SU-DHL-6 (cell line): ENCODE results near the gene TMEM109.

Source experiments
- H2AFZ ChIP-seq: fragments of 200-600 bp; sonication (generic); 2 replicates; pipeline ENCODE4 v1.6.1; 2014; ENCODE audit warnings: low read depth, mild to moderate bottlenecking, moderate library complexity, mixed read lengths, antibody characterized with exemption, low read length; ENCODE audit not compliant: severe bottlenecking
- H3F3A ChIP-seq: fragments of 200-600 bp; shearing (Covaris generic); 2 replicates; pipeline ENCODE4 v1.6.0; 2016; ENCODE audit warnings: antibody characterized with exemption, mild to moderate bottlenecking; ENCODE audit not compliant: insufficient read depth
- H3K27ac ChIP-seq: fragments of 200-600 bp; sonication (generic); 2 replicates; pipeline ENCODE4 v1.5.1; 2016; ENCODE audit warnings: low read depth, mild to moderate bottlenecking, low read length, moderate library complexity, mixed read lengths
- H3K27me3 ChIP-seq: fragments of 200-600 bp; sonication (generic), shearing (Covaris generic); 2 replicates; pipeline ENCODE4 v1.6.0; 2014; ENCODE audit warnings: mild to moderate bottlenecking, low read length
- H3K36me3 ChIP-seq: fragments of 200-600 bp; sonication (generic); 2 replicates; pipeline ENCODE4 v1.6.1; 2014; ENCODE audit warnings: mild to moderate bottlenecking, low read length, mixed read lengths
- H3K4me2 ChIP-seq: fragments of 300-600, 200-600 bp; shearing (Covaris generic), sonication (generic); 2 replicates; pipeline ENCODE4 v1.6.0; 2014; ENCODE audit warnings: low read length, low read depth, mild to moderate bottlenecking; ENCODE audit not compliant: poor library complexity, severe bottlenecking
- H3K4me3 ChIP-seq: fragments of 200-600 bp; sonication (generic); 2 replicates; pipeline ENCODE4 v1.5.1; 2014; ENCODE audit warnings: antibody characterized with exemption, low read length, mild to moderate bottlenecking, mixed read lengths; ENCODE audit not compliant: insufficient read depth, poor library complexity, severe bottlenecking
- H3K79me2 ChIP-seq: fragments of 200-600 bp; sonication (generic); 2 replicates; pipeline ENCODE4 v1.6.1; 2014; ENCODE audit warnings: mild to moderate bottlenecking, low read length, moderate library complexity; ENCODE audit not compliant: insufficient read depth
- H3K9ac ChIP-seq: fragments of 200-600 bp; sonication (generic); 2 replicates; pipeline ENCODE4 v1.7.0; 2014; ENCODE audit warnings: mild to moderate bottlenecking, low read length
- H3K9me2 ChIP-seq: fragments of 200-600 bp; sonication (generic); replicated peaks from 2 replicates; pipeline ENCODE4 v1.6.1; 2014; ENCODE audit warnings: low read length; ENCODE audit not compliant: insufficient read depth
- H3K9me3 ChIP-seq: fragments of 200-600 bp; sonication (generic); 2 replicates; pipeline ENCODE4 v1.6.1; 2014; ENCODE audit warnings: low read length, mixed read lengths; ENCODE audit not compliant: insufficient read depth
- H4K20me1 ChIP-seq: fragments of 200-600 bp; sonication (generic); 2 replicates; pipeline ENCODE4 v1.6.1; 2014; ENCODE audit warnings: low read depth, mild to moderate bottlenecking, antibody characterized with exemption, low read length, moderate library complexity, mixed read lengths
- CTCF ChIP-seq: fragments of 200-600 bp; sonication (generic); IDR thresholded peaks from one replicate; pipeline ENCODE4 v1.5.1; 2017; ENCODE audit warnings: antibody characterized with exemption, mild to moderate bottlenecking, low read length, moderate library complexity; ENCODE audit not compliant: insufficient read depth, poor library complexity, severe bottlenecking
- EZH2phosphoT487 ChIP-seq: fragments of 200-600 bp; sonication (generic), shearing (Covaris generic); conservative IDR thresholded peaks from 2 replicates; pipeline ENCODE4 v1.6.1; 2018; ENCODE audit warnings: mild to moderate bottlenecking, antibody characterized with exemption, low read length, moderate library complexity, mixed read lengths

The TMEM109 gene

DNA sequence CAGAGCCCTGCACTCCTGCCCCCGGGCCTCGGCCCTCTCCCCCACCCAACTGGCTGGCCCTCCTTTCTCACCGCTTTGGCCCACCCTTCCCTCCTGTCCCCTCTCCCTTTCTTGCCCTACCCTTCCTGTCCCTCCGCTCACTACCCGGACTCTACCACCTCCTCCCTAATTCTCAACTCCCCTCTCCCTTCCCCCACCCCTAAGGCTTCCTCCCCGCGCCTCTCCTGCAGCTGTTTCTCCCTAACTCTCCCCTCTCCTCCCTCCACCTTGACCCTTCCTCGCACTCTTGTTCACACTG is 37.6 kb downstream of the TMEM109 start:
- Histone ChIP-seq H3K27ac (no peak overlapping the region), H4K20me1 (no peaks in the 10 kb centered on the region), H3K9me2 (no peaks in the 10 kb centered on the region), H3K36me3 (no peaks in the 10 kb centered on the region), H2AFZ (peak overlapping the region; percentile 48), H3K4me3 (no peak overlapping the region), H3K9me3 (no peaks in the 10 kb centered on the region), H3K9ac (peak overlapping the region; percentile 36; the same call in 1 of the 2 replicates), H3K27me3 (no peaks in the 10 kb centered on the region), H3K4me2 (peak overlapping the region; percentile 44), H3F3A (no peaks in the 10 kb centered on the region; the same call in 1 of the 2 replicates), H3K79me2 (no peaks in the 10 kb centered on the region)
- TF ChIP-seq CTCF (no peak), EZH2phosphoT487 (no peak)

DNA sequence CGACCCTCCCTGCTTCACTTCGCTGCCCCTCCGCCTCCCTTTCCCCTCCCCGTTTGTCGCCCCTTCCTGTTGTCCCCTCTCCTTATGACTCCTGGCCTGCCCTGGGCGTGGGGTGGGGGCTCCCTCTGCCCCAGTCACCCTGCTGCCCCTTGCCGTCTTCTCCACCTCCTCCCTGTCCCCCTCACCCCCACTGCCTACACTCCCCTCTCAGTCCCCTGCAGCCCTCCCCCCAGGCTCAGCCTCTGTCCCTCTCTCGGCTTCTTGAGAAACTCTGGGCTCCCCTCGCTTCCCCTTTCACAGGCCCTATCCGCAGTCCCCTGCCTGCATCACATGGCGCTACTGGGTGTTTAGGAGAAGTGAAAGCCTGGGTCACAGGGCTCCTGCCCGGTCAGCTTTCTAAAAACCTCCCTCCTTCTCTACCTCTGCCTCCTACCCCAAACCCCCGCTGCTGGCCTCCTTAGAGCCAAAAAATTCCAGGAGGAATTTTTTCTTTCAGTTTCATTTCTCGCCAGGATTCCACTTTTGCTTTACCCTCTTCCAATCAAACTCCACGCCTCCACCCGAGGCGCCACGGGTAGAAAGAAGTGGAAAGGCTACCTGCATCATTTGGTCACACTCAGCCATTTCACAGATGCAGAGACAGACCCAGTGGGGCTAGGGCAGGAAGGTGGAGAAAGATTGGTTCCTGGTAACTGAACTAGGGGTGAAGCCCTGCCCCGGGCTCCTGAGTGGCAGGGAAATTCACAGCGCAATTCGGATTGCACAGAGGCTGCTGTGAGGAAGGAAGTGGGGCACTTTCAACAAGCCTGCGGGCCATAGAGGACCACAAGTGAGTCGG is 38.2 kb downstream of the TMEM109 start, which contains the start of gene SLC15A3:
SLC15A3 (minus strand) TSS at position 273 of the 838 bp plus-strand sequence. CDS start 625 bp downstream, outside the sequence.
- H3K27me3 ChIP-seq: no peaks in the 10 kb centered on the region
- no peaks in the 10 kb centered on the region for H3K9me2 ChIP-seq
- H3K9me3 ChIP-seq: no peaks in the 10 kb centered on the region
- H3K79me2 ChIP-seq: no peaks in the 10 kb centered on the region
- TF ChIP-seq EZH2phosphoT487 (no peak), CTCF (no peak)
- H3F3A ChIP-seq: no peaks in the 10 kb centered on the region; the same call in 1 of the 2 replicates
- H3K4me2 ChIP-seq: peak within 1 kb of the TSS; percentile 44
- no peaks in the 10 kb centered on the region for H3K36me3 ChIP-seq
- H3K27ac ChIP-seq: no peak within 1 kb of the TSS
- peak within 1 kb of the TSS; percentile 13 for H3K4me3 ChIP-seq
- no peaks in the 10 kb centered on the region for H4K20me1 ChIP-seq
- peak within 1 kb of the TSS; percentile 48 for H2AFZ ChIP-seq
- peak within 1 kb of the TSS; percentile 36; the same call in 1 of the 2 replicates for H3K9ac ChIP-seq

DNA sequence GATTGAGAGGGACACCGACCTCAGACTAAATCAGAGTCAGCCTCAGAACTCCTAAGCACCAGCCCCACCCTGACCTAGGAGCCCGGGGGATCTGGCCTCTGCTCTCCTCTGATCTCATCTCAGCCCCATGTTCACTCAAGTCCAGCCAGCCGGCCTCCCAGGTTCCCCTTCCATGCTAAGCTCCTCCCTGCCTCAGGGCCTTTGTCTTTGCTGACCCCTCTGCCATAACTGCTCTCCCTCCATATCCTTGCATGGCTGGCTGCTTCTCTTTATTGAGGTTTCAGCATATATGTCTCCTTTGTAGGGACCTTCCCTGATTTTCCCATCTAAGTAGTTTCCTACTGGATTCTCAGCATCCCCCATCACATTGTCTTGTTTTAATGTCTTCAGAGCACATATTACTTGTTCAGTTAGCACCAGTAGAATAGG is 38.8 kb downstream of the TMEM109 start:
- Histone ChIP-seq H3K9me2 (no peaks in the 10 kb centered on the region), H3K27ac (no peak overlapping the region), H2AFZ (no peak overlapping the region), H3K79me2 (no peaks in the 10 kb centered on the region), H3K27me3 (no peaks in the 10 kb centered on the region), H3K4me3 (no peak overlapping the region), H3K9ac (0 out of 2 replicates have a peak overlapping the region, but pooled peaks have one; percentile 9), H3K4me2 (no peak overlapping the region), H3F3A (no peaks in the 10 kb centered on the region; the same call in 1 of the 2 replicates), H3K36me3 (no peaks in the 10 kb centered on the region), H3K9me3 (no peaks in the 10 kb centered on the region), H4K20me1 (no peaks in the 10 kb centered on the region)
- TF ChIP-seq EZH2phosphoT487 (no peak), CTCF (no peak)
